Nasal cavity respiratory epithelium epithelial cell of viscerocranial mucosa (primary cell): ENCODE measurements around the gene SYPL2. TPM values are rescaled to one million over a fixed set of nuclear protein-coding genes. Genes with fewer than 3 reads are reported as not detected.

Experiments
- total RNA-seq: library from RNA; depleted of rRNA; stranded (reverse); fragments of >200 nt; gene quantifications from 2 replicates; pipeline ENCODE4 v1.2.3, GENCODE V29; 2014

The SYPL2 gene
- total RNA-seq, result not detected in 2 replicates

GRCh38 chr1:109466452-109467300, at the start of gene SYPL2:
Gene SYPL2 (plus strand): TSS chr1:109466546. CDS start chr1:109466844, 298 bp downstream.

GRCh38 chr1:109426281-109427170, 39.8 kb upstream of the SYPL2 start, which contains the start of gene PSMA5:
Gene PSMA5 (minus strand): TSS chr1:109426448. CDS start chr1:109426330, 118 bp downstream.

DNA sequence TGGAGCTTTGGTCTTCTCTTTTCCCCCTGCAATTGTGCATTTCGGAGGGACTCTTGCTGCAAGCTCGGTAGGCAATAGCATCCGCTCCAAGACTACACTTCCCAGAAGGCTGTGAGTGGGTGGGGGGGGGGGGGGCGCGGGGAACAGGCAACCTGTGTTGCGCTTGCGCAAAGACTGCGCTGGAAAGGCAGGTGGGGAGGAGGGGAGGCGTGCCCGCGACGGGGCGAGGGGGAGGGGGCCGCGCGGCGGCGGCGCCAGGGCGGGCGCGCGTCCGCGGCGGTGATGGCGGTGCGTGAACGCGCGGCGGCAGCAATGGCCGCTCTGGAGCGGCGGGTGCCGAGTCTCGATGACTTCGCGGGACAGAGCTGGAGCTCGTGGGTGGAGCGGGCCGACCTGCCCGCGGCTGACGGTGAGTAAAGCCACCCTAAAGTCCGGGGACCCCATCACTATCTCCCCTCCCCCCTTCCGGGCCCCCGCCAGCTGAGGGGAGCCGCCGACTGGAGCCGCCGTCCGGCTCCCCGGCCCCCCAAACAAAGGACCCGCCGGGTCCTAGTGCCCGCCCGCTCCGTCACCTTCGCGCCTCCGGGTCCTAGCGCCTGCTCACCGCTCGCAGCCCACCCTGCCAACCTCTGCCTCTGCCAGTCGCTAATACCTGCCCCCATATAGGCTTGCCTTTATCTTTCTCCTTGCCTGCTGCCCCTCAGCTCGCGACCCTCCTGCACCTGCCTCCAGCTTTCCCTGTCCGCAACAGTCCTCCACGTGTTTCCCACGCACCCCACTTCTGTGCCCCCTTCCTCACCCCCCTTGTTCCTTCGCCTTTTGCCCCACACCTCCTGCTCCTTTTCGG, 17.5 kb downstream of the SYPL2 start, which contains the start of gene ATXN7L2:
Gene ATXN7L2, plus strand, starts transcription at position 234 of the 847 bp plus-strand sequence. Its CDS starts 49 bp downstream, at position 283.

GRCh38 chr1:109493805-109494539, 27.6 kb downstream of the SYPL2 start, which contains the start of gene CYB561D1:
Gene CYB561D1 (plus strand): TSS chr1:109494094. CDS start chr1:109494140, 46 bp downstream.

DNA sequence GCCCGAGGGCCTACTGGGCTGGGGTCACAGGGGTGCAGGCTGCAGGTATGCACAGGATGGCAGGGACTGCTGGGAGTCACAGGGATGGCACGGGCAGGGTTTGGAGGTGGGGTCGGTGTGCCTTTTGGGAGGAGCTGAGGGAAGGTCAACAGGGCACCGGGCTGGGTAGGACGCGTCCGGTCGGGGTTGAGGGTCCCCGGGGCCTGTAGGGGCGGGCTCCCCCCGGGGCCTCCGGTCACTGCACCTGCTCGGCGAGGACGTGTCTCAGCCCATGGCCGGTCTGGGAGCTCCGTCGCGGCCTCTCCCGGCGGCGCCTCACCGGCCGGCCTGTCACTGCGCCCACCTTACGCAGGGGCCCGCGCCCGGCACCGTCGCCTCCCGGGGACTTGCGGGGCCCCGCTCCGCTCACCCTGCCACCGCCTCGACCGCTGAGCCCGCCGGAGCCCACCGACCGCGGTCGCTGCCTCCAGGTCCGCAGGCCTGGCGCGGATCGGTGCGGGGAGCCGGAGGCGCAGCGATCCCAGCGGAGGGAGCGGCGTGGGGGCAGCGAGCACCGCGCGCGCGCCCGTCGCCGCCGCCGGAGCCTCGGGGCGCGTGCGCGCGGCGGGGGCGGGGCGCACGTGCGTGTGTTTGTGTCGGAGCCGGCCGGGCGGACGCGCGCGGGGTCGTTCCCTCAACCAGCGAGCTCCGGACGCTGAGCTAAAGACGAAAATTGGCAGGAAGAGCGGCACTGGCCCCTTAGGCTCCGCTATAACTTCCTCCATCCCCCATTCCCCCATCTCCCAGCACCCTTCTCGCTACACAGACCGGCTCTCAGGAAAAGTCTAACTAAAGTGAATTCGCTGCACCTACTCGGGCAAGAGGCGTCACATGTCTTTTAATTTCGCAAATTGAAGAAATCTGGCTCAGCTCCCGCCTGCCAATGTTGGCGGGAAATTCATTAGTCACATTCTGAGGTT, 43.1 kb downstream of the SYPL2 start, which contains the start of gene AMIGO1:
Gene AMIGO1, minus strand, starts transcription at position 552 of the 959 bp plus-strand sequence. CDS start 815 bp downstream, outside the sequence.

Other genes starting within 250 kb of the SYPL2 start
- 14.7 and 117 TPM in 2 replicates for gene CELSR2, start 217.0 kb upstream of the SYPL2 start, total RNA-seq
- 0.68 and 1.4 TPM in 2 replicates for gene PSRC1, start 183.4 kb upstream of the SYPL2 start, total RNA-seq
- not detected in 2 replicates for gene MYBPHL, start 159.5 kb upstream of the SYPL2 start, total RNA-seq
- 9.2 and 28.4 TPM in 2 replicates for gene SORT1, start 68.6 kb upstream of the SYPL2 start, total RNA-seq
- 36.9 and 37.3 TPM in 2 replicates for gene PSMA5, start 40.1 kb upstream of the SYPL2 start, total RNA-seq
- 1.2 and 2.1 TPM in 2 replicates for gene ATXN7L2, start 17.4 kb downstream of the SYPL2 start, total RNA-seq
- 5.1 and 11.9 TPM in 2 replicates for gene CYB561D1, start 27.5 kb downstream of the SYPL2 start, total RNA-seq
- gene AMIGO1, start 43.2 kb downstream of the SYPL2 start, total RNA-seq, result 0.34 and 1.6 TPM in 2 replicates
- gene GPR61, start 73.3 kb downstream of the SYPL2 start, total RNA-seq, result under 0.01 TPM in 1 of 2 replicates, not detected in the other
- 16.4 and 17.9 TPM in 2 replicates for gene GNAI3, start 82.1 kb downstream of the SYPL2 start, total RNA-seq
- gene GNAT2, start 153.1 kb downstream of the SYPL2 start, total RNA-seq, result 0.14 TPM in 1 of 2 replicates, not detected in the other
- 19.5 and 32.0 TPM in 2 replicates for gene AMPD2, start 153.3 kb downstream of the SYPL2 start, total RNA-seq
- gene GSTM4, start 189.6 kb downstream of the SYPL2 start, total RNA-seq, result 2.6 and 3.1 TPM in 2 replicates
- 0.34 and 9.2 TPM in 2 replicates for gene GSTM2, start 201.5 kb downstream of the SYPL2 start, total RNA-seq
- gene GSTM1, start 221.3 kb downstream of the SYPL2 start, total RNA-seq, result 1.4 TPM in 1 of 2 replicates, not detected in the other
- gene GSTM5, start 245.7 kb downstream of the SYPL2 start, total RNA-seq, result not detected in 2 replicates